NCI-H1436 (cell line): ENCODE measurements around the gene PRMT5.
"Not testable (repeated sequence)": the region's sequence is repeated elsewhere in the genome, so short reads cannot be mapped to it uniquely, and the experiment has no call there.

ENCODE experiments used
- DNase-seq: peaks from one replicate; lab custom pipeline; 2025; lab: John Stamatoyannopoulos, UW

The PRMT5 gene

DNA sequence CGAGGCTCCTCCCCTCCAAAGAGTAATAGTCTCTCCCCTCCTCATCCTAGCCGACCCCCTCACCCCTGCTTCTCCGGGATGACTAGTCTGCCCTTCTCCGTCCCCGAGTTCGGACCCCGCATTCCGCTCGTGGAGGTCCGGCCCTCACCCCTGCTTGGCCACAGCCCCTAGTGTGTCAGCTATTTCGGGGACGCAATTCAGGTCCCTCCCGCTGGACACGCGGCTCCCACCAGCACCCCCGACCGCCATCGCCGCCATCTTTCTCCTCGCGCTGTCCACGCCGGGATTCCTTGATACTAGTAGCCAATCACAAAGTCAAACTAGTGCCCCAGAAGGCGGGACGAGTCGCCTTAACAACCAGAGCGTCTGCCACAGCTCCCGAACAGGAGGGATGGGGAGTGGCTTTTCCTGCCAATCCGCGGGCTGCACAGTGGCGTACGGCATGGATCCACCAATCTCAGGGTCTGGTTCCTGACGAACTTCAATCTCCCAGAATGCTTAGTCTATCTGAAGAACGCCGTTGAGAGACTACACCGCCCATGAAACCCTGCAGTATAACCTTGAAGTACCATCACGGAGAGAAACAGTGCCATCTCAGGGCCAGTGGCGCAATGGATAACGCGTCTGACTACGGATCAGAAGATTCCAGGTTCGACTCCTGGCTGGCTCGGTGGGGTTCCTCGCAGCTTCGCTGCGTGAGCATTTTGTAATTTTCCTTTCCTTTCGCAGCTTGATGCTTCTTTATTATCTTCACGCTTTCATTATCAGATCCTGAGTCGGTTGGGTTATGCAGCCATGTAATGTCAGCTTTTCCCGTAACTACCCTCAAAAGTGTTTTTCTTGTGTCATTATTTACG is at the start of gene PRMT5:
Gene PRMT5, minus strand, starts transcription at position 273 of the 857 bp plus-strand sequence. Its CDS starts 15 bp downstream, at position 258.
- DNase-seq = peak; percentile 98

DNA sequence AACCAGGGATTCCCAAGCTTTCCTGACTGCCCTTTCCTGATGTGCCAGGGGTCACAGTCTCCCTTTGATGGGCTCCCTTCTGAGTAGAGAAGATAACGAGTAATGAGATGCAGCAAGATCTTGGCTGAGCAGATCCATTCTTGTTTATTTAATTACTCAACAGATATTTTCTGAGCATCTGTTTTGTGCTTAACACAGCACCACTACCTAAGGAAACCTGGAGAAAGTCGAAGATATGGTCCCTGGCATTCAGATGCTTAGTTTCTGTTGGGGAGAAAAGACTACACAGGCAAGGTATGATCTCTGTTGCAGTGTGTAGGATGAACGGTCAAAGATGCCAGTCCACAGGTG is 49.3 kb upstream of the PRMT5 start:
- no peak for DNase-seq

DNA sequence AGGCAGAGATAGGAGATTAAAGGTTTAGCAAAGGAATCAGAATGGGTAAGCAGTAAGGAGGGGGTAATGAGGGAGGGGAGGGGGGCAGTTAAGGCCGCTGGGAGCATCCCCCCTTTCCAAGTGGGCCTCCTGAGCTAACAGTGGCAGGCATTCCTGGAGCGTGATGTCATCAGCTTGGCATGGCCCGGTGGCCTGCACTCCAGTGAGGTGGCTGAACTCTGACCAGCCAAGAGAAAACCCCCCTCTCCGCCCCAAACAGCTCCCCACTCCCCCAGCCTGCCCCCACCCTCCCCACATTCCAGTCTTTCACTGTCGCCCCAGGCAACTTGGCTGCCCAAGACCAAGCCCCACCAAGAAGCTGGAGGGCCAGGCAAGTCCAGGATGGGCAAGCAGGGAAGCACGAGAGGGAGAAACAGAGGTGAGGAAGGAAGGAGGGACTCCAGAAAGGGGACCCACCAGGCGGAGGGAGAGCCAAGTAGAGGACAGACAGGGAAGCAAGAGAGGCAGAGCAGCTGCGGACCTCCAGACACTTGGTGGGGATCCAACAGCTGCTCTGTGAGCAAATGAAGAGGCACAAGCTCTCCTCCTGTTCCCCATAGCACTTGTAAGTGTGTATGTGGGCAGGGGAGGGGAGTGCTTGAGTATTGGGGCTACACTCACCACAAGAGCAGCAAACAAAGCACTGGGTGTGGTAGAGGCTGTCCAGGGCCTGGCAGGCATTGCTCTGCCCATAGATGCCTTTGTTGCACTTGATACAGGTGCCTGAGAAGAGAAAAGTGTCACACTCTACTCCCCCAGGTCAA is 48.7 kb upstream of the PRMT5 start:
- no peak for DNase-seq

DNA sequence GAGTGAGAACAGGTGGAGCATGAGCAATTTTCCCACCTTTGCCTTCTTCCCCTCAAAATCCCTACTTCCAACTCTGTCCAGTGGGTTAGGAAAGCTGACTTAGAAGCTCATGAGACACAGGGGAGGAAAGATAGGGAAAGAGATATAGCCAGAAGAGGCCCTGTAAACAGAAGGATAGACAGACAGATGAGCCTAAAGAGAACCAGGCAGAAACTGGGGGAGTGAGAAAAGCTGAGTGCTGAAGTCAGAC is 48.2 kb upstream of the PRMT5 start:
- no peak for DNase-seq

GRCh38 chr14:22976620-22977433 is 47.7 kb upstream of the PRMT5 start:
- peak; percentile 23 for DNase-seq

DNA sequence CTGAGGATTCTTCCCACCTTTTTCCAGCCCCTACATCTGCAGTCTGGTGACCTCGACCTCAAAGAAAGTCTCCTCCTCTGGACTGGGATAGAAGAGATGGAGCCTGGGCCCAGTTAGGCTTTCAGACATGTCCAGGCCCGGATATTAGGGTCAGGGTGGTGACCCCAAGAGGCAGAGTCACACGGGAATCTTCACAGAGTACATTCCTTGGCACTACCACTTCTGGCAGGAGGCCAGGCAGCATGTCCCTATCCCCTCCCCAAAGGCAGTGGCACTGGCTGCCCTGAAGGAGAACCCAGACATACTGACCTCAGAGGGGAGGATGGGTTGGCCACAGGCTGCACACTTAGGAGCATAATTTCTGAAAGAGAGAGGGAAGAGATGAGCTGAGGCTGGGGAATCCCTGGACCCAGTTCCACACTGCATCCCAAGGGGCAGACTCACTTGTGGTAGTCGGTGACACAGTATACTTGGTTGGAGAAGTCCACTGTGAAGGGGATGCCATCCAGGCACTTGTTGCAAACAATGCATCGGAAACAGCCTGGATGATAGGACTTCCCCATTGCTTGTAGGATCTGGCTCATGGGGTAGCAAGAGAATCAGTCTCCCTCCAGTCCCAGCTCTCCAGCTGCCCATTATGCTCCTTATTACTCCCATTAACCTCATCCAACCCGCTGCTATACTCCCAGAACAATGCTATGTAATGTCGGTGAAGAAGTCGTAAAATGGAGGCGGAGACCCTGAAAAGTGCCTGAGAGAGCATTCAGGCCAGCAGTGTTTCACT is 45.5 kb upstream of the PRMT5 start:
- DNase-seq = no peak

DNA sequence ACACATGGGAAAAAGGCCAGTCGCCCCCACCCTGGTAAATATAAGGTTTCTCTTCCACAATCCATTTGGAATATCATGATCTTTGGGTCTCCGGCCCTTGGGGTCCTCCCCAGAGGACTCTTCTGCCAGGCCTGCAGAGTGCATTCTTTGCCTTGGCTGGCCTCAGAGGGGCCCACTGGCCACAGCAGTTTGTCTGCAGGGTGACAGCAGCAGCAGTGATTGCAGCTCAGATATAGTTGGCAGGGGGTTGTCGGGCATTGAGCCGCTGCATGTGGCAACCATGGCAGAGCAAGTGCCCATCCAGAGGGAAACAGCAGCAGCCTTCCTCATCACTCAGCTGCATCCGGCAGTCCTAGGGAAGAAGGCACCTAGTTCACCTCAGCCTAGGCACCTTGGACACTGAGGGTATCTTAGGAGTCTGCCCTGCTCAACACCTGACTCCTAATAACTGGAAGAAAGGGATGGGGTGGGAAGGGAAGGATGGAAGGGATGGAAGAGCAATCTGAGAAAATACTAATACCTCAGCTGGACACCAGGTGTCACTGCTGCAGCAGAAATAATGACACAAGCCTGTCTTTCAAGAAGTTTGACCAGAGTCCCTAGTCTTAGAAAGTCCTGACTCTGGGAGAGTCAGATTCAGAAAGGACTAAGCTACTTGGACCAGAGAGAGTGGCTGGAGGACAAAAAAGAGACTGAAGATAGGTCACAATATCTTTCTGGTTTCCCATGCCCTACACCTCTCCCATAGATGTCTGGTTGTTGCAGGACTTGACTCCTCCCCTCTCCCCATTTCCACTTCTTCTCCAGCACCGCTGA is 44.2 kb upstream of the PRMT5 start:
- peak; percentile 10 for DNase-seq

GRCh38 chr14:22972313-22972930 is 43.2 kb upstream of the PRMT5 start:
- no peak for DNase-seq

GRCh38 chr14:22971152-22971551 is 42.0 kb upstream of the PRMT5 start:
- no peak for DNase-seq

- DNase-seq = no peak
Observed at GRCh38 chr14:22966783-22967269, 37.6 kb upstream of the PRMT5 start.

- not testable (repeated sequence) for DNase-seq
Observed at GRCh38 chr14:22965916-22966782, 37.0 kb upstream of the PRMT5 start.

DNA sequence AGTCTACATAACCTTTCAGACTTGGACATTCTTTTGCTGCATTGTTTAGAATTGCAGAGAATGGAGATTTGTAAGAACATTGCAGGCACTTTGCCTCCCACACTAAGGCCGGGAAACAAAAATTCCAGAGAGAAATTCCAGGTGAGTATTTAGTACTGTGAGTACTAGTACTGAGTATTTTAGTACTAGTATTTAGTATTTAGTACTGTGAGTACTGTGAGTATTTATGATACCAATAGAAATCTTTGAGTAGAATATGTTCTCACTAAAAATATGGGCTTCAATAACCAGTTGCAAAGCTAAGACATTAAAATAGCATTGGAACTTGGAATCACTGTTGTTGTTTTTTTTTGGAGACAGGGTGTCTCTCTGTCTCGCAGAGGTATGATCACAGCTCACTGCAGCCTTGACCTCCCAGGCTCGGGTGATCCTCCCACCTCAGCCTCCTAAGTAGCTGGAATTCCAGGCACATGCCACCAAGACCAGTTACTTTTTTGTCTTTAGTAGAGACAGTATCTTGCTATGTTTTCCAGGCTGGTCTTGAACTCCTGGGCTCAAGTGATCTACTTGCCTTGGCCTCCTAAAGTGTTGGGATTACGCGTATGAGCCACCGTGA is 33.0 kb upstream of the PRMT5 start:
- no peak for DNase-seq

GRCh38 chr14:22955702-22956569 is 26.8 kb upstream of the PRMT5 start:
- no peak for DNase-seq

GRCh38 chr14:22952418-22952817 is 23.2 kb upstream of the PRMT5 start:
- no peak for DNase-seq

GRCh38 chr14:22951795-22952194 is 22.6 kb upstream of the PRMT5 start:
- not testable (repeated sequence) for DNase-seq

- no peak for DNase-seq
Observed at GRCh38 chr14:22945642-22946041, 16.5 kb upstream of the PRMT5 start.

GRCh38 chr14:22939684-22940083 is 10.5 kb upstream of the PRMT5 start:
- no peak for DNase-seq

DNA sequence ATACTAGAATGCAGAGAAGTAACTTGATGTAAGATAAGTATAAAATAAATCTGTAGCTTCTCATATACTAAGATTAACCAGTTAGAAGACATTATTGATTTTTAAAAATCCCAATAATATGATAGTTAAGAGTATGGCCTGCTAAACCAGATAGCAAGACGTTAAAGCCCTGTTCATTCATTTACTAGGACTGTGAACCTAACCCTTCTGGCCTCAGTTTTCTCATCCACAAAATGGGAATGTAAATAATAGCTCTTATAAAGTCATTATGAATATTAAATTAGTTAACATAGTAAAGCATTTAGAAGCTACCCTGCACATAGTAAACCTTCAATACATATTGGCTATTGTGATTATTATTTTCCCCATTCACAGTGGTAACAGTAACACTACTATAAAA is 6.0 kb upstream of the PRMT5 start:
- no peak for DNase-seq
